GM18526 (cell line): ENCODE results near the gene IDH2.

Source experiments
- POLR2A ChIP-seq: IDR thresholded peaks from 3 replicates; pipeline ENCODE4 v1.6.1; 2011; ENCODE audit not compliant: insufficient read length; ENCODE audit errors: extremely low read depth

The IDH2 gene

DNA sequence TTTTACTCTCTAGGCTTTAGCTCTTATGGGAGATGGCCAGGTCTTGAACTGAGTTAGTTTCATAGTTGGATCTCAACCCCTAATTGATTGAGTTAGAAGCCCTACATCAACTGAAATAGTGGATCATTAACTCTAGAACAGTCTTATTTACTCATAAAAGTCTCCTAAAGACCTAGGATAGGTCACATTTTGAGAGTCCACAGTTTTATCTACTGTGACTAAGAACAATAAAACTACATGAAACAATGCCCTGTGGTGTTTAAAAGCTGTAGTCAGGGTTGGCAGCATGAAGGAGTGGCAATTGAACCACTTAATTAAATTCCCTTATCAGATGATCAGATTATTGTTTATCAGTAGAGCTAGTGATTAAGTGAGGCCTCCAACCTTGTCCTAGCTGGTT lies 22.2 kb upstream of the IDH2 start:
- TF ChIP-seq POLR2A, result no peak

DNA sequence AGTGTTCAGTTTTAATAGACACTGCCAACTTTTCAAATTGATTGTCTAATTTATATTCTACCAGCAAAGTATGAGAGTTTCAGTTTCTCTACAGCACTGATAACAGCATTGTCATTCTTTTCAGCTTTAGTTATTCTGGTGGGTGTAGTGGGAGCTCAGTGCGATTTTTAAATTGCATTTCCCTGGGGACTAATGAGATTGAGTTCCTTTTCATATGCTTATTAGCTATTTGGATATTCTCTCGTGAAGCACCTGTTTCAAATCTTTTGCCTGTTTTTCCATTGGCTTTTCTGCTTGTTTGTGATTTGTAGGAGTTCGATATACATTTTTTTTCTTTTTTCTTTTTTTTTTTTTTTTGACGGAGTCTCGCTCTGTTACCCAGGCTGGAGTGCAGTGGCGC lies 18.8 kb upstream of the IDH2 start:
- no peak for TF ChIP-seq POLR2A

- TF ChIP-seq POLR2A, result no peak
Observed at GRCh38 chr15:90119367-90119766, 17.1 kb upstream of the IDH2 start.

DNA sequence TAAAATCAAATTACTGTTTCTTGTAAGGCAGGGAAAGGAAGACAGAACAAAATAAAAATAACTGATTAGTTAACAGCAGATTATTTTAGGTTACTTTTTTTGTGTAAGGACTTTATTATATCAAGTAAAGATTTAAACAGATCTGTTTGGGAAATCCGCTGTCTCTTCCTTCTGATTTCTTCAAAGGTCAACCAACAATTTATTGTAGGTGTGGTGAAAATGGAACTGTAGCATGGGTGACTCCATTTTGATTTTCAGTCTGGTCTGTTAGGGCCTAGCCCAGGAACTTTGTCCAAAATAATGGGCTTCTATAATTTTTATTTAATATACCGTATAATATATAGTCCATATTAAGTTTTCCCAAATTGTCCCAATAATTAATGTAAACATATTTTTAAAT lies 13.5 kb upstream of the IDH2 start:
- TF ChIP-seq POLR2A, result no peak

DNA sequence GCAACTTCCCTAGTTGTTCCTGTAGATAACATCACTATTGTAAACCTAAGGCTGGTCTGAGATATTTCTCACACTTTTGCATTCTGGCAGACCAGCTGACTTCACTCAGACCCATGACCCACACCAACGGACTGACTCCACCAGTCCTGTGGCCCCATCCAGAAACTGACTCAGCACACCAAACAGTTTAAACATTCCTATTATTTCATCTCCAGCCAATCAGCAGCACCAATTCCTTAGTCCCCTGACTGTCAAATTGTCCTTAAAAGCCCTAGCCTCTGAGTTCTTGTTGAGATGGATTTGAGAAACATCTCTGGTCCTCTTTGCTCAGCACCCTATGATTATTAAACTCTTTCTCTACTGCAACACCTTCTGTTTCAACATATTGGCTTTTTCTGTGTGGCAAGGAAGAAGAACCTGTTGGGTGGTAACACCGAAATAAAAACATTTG lies 12.2 kb upstream of the IDH2 start:
- no peak for TF ChIP-seq POLR2A

GRCh38 chr15:90113166-90113565 lies 10.9 kb upstream of the IDH2 start:
- TF ChIP-seq POLR2A, result no peak

DNA sequence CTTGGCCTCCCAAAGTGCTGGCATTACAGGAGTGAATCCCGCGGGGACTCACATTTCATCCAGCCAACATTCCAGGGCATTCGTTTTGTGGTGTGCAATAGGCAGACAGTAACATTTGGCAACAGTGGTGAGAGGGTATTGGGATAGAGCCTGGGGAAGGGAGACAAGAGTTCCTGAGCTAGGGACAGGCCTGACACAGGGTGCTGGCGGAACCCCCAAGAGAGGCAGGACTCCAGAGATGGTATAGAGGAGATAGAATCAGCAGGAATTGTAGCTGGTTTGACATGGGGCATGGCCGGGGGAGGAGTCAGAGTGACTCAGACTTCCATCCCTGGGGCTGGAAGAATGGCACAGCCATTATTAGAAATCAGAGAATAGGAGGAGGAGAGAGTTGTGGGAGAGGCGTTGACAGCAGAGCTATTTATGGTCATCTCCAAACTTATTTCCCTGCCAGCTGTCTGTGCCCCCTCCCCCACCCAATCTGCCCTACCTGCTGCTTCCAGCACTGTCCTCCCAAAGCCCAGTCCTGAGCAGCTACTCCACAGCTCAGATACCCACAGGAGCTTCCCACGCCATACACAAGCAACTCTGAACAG lies 4.4 kb upstream of the IDH2 start:
- TF ChIP-seq POLR2A, result no peak

DNA sequence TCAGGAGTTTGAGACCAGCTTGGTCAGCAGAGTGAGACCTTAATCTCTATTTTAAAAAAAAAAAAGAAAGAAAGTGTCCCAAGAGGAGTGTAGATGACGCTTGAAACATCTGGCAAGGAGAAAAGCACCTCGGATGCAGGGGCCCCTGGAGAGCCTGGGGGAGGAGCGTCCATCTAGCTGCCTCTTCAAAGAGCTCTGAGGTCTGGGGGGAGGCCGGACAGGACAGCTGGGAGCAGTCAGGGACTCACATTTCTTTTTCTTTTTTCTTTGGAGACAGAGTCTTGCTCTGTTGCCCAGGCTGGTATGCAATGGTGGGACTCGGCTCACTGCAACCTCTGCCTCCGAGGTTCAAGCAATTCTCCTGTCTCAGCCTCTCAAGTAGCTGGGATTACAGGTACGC lies 3.3 kb upstream of the IDH2 start:
- no peak for TF ChIP-seq POLR2A

- TF ChIP-seq POLR2A, result no peak
Observed at GRCh38 chr15:90104551-90104950, 2.3 kb upstream of the IDH2 start.

DNA sequence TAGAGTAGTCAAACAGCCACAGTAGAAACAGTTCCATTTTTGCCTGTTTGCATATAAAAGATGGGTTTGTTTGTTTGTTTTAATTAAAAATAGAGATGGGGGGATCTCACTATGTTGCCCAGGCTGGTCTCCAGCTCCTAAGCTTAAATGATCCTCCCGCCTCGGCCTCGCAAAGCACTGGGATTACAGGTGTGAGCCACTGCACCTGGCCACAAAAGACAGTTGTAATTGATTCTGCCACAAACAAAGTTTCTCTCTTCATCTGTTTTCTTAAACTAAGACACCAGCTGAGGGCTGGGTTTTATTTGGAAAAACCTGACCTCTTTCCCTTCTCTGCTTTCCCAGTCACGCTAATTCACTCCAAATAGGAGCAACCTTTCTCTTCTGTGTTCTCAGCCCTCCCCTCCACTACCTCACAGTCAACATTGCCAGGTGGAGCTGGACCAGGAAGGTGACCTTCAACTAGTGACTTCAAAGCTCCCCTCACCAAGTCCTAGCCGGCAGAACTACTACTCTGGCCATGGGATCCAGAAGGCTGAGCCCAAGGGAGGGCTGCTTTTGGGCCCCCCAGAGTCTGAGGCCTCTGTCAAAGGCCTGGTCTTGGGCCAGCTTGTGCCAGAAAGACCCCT lies 1.5 kb upstream of the IDH2 start:
- no peak for TF ChIP-seq POLR2A

DNA sequence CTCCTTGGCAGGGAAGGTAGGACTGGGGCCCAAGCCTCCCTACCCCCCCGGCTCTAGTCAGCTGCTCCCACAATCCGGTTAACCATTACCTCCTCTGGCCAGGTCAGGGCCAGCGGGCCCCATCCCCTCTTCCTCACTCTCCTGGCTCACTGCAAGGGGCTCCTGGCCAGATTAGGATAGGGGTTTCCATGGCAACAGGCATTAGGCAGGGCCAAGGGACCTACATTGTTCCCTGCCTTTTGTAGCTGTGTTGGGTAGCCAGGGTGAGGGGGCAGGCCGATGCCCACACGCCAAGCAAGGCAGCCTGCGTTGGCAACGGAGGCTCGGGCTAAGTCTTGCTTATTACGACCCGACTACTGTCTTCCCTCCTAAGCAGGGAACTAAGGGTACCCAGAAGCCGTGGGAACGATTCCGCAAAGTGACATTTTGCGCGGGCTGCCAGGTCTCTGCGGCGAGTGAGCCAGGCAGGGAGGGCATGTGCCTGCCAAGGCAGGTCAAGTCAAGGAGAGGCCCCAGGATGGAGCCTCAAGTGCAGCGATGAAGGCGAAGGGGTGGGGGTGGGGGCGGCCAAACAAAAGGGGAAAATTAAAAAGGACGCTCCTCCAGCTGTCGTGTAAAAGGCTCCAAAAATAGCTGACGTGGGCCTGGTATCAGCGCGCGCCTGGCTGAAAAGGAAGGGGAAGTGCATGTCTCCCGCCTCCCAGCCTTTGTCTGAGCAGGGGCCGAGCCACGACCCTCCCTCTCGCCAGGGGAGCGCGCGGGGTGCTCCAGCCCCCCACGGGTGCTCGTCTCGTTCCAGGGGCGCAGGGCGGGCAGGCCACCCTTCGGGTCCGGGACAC lies 919 bp downstream of the IDH2 start:
- peak; percentile 30 for TF ChIP-seq POLR2A

DNA sequence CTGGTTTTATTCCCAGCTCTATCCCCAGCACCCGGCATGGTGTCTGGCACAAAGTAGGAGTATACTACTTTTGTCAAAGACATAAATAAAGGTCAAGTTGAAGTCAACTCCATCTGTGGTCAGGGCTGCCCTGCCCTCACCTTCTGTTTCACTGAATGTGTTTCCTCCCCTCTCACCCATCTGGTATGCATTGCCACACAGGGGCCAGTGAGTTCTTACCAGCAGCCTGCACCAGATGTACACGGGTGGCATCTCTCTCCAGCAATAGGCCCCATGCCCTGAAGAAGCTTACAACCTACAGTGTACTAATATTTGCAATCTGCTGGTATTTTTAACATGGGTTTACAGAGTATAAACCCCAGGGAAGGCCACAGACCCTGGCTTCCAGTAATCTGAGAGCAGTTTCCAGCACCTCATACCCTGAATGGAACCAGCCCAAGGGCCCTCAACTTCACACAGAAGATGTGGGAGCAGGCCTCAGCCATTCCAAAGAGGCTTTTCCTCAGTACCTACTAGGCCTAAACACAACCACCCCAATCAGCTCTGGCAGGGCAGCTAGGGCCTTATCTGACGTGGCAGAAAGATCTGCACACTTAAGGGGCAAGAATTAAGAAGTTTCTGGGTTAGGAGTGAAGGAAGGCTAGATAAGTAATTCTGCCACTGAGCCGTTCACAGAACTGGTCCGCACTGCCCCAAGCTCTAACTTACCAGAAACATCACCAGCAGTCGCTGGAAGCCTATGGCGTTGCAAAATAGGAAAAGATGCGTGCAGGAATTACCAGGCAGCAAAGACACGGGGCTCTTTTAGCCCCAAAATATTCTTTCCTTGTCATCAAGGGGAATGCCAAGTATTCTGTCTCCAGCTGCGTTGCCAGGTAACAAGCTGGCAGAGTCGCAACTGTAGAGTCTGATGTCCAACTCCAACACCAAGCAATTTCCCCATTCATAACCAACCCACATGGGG lies 2.1 kb downstream of the IDH2 start:
- TF ChIP-seq POLR2A, result no peak

- TF ChIP-seq POLR2A, result peak; percentile 21
Observed at GRCh38 chr15:90099072-90099867, 3.0 kb downstream of the IDH2 start.

DNA sequence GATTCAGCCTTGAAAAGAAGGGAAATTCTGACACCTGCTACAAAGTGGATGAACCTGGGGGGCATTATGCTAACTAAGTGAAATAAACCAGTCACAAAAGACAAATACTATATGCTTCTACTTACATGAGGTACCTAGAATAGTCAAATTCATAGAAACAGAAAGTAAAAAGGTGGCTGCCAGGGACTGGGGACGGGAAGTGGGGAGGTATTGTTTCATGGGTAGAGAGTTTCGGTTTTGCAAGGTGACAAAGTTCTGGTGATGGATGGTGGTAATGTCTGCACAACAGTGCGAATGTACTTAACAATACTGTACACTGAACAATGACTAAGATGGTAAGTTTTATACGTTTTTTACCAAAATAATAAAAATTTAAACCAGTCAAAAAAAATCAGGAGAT lies 4.8 kb downstream of the IDH2 start:
- no peak for TF ChIP-seq POLR2A
